NB4 (cell line): ENCODE results near the gene CHST11.

Experiments
- TF ChIP-seq, protein P1 (sequence below): IDR thresholded peaks from one replicate; pipeline ENCODE4 v1.5.1; 2012; ENCODE audit warnings: low read depth, low read length
- TF ChIP-seq, protein P2 (sequence below): IDR thresholded peaks from 2 replicates; pipeline ENCODE4 v1.6.1; 2011; ENCODE audit warnings: low read depth, low read length

DNA sequence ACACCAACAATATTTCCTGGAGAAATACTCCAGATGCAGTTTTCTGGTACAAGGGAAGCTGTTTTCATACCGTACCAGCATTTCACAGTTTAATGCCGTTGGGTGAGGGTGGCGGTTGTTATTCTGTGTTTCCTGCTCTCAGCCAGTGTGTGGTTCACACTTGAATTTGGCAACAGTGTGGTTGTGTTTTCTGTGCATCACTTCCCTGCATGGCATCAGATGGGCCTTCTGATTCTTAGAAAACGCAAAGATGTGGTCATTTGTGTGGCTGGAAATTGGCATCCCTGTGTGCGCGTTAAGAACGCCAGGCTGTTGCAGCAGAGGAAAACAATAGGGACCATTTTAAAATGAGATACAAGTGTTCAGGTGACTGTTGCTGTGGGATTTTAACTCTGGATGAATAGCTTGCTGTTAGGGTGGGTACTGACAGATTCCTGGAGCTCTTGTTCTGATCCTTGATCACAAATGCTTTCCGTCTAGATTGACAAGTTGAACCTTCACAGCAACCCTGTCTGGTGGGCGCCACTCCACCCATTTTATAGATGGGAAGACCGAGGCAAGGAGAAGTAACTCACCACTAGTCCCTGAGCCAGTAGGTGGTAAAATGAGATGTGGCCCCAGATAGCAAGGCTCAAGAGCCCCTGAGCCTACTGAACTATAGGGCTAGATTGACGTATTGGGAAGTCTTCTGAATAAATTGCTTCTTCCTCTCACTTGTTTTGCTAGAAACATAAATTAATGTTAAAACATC is 231.2 kb downstream of the CHST11 start:
- TF ChIP-seq, protein P1, sequence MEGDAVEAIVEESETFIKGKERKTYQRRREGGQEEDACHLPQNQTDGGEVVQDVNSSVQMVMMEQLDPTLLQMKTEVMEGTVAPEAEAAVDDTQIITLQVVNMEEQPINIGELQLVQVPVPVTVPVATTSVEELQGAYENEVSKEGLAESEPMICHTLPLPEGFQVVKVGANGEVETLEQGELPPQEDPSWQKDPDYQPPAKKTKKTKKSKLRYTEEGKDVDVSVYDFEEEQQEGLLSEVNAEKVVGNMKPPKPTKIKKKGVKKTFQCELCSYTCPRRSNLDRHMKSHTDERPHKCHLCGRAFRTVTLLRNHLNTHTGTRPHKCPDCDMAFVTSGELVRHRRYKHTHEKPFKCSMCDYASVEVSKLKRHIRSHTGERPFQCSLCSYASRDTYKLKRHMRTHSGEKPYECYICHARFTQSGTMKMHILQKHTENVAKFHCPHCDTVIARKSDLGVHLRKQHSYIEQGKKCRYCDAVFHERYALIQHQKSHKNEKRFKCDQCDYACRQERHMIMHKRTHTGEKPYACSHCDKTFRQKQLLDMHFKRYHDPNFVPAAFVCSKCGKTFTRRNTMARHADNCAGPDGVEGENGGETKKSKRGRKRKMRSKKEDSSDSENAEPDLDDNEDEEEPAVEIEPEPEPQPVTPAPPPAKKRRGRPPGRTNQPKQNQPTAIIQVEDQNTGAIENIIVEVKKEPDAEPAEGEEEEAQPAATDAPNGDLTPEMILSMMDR: no peak
- TF ChIP-seq, protein P2, sequence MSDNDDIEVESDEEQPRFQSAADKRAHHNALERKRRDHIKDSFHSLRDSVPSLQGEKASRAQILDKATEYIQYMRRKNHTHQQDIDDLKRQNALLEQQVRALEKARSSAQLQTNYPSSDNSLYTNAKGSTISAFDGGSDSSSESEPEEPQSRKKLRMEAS: peak; percentile 54
